Thoracic aorta endothelial cell (primary cell): ENCODE data around the gene KHNYN. TPM values are rescaled to one million over a fixed set of nuclear protein-coding genes. Genes with fewer than 3 reads are reported as not detected.

Source experiments
- total RNA-seq: library from RNA; depleted of rRNA; stranded (reverse); fragments of >200 nt; gene quantifications from 2 replicates; pipeline ENCODE4 v1.2.3, GENCODE V29; 2012

The KHNYN gene
- total RNA-seq, result 38.4 and 39.0 TPM in 2 replicates

DNA sequence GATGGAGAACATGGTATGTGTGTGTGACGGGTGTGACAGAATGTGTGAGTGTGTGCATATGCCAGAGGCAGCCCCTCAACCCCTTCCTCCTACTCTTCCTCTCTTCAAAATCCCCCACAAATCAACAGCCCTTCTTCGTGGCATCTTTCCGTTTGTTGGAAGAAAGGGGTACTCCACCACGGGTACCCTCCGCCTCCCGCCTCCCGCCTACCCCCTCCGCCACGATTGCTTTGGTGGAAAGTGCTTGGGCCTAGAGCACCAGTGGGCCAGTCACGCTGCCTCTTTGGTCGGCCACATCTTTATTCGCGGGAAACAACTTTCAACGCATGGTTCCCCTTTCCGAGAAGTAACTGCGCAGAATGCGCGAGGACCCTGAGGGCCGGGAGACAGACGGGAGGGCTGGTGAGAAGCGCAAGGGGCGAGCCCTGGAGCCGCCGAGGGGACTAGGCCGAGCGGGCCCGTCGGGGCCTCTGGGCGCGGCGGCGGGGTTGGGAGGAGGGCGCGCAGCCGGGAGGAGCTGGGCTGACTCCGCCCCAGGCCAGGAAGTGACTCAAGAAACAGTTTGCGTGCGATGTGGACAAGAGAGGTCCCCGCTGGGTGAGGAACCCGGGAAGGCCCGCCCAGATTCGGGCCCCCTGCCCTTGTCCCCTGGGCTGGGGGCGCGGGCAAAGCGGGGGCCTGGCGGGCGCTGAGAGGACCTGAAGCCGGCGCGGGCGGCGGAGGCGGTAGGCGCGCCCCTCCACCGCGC, at the start of gene KHNYN, which contains the start of gene CBLN3:
TSS of gene KHNYN (plus strand) at position 560 of the 748 bp plus-strand sequence. CDS start 777 bp downstream, outside the sequence.
TSS of gene CBLN3 (minus strand) at position 274 of the 748 bp plus-strand sequence. CDS start 614 bp downstream, outside the sequence.

DNA sequence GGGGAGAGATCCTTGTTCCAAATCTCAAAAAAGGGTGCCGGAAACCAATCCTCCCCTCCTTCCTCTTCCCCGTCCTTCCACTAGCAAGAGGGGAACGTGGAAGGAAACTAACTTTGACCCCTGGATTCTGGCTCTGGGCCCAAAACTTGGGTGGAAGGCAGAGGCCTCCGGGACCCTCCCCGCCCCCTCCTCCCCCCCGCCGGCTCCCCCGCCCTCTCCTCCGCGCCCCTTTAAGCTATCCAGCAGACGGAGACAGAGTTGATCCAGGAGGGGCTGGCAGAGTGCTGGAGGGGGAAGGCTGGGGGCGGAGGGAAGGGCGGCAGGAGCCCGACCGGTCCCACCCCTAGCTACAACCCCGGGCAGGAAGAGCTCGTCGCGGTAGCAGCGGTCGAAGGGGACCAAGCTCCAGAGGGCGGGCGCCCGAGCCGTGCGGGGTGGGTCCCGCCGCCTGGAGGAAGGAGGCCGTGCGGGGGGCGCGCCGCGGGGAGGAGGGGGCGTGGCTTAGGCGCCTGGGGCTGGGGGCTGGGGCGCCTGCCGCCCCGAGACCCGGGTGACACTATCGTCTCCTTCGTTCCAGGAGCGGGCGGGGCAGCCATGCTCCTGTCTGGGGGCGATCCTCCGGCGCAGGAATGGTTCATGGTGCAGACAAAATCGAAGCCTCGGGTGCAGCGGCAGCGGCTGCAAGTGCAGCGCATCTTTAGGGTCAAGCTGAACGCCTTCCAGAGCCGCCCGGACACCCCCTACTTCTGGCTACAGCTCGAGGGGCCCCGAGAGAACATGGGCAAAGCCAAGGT, 30.9 kb upstream of the KHNYN start, which contains the start of gene NYNRIN:
TSS of gene NYNRIN (plus strand) at position 351 of the 794 bp plus-strand sequence. CDS start at position 595, 244 bp downstream.

DNA sequence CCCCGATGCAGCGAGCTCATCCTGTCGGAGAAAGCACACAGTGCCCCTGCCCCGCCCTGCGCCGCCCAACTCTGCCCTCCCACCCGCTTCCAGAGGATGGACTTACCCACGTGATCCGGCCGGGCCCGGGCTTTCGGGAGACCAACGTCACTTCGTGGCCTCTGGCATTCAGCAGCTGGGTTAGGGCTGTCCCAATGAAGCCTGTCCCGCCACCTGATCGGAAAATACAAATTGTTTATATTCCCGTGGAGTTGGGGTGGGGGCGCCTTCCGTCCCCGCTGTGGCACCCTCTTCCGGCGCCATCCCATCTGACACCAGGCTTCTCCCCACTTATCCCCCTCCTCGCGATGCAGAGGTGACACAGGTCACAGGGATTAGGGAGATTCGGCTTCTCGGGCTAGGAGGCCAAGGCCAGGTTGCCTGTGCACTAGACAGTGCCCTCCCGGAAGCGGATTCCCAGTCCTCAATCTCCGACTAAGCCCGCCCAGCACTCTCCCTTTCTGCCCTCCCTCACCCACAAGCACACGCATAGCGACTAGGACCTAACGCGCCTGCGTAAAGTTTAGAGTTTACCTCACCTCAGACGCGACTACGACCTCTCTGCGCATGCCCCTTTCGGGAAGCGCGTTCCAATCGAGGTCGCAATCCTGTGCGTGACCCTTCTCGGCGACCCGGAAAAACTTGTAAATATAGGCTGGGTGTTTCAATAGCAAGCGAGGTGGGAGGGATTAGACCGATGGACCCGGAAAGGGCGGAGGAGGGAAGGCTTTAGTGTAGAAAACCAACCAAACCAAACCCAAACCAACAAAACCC, 12.7 kb downstream of the KHNYN start, which contains the start of gene SDR39U1:
TSS of gene SDR39U1 (minus strand) at position 537 of the 813 bp plus-strand sequence. CDS start at position 530, 7 bp downstream.

Other genes starting within 250 kb of the KHNYN start
- 53.7 and 54.7 TPM in 2 replicates for gene IPO4, start 241.1 kb upstream of the KHNYN start, total RNA-seq
- gene TM9SF1, start 234.5 kb upstream of the KHNYN start, total RNA-seq, result 52.5 and 61.0 TPM in 2 replicates
- gene TSSK4, start 224.3 kb upstream of the KHNYN start, total RNA-seq, result 0.13 TPM in 1 of 2 replicates, not detected in the other
- gene CHMP4A, start 216.5 kb upstream of the KHNYN start, total RNA-seq, result 29.4 and 35.6 TPM in 2 replicates
- gene MDP1, start 213.9 kb upstream of the KHNYN start, total RNA-seq, result 3.2 and 6.0 TPM in 2 replicates
- 118 and 150 TPM in 2 replicates for gene NEDD8, start 197.6 kb upstream of the KHNYN start, total RNA-seq
- gene GMPR2, start 197.0 kb upstream of the KHNYN start, total RNA-seq, result 63.4 and 67.2 TPM in 2 replicates
- gene TINF2, start 187.3 kb upstream of the KHNYN start, total RNA-seq, result 50.8 and 52.1 TPM in 2 replicates
- gene TGM1, start 166.8 kb upstream of the KHNYN start, total RNA-seq, result 1.1 and 1.2 TPM in 2 replicates
- gene RABGGTA, start 158.4 kb upstream of the KHNYN start, total RNA-seq, result 26.1 and 34.3 TPM in 2 replicates
- 10.1 and 10.9 TPM in 2 replicates for gene DHRS1, start 130.2 kb upstream of the KHNYN start, total RNA-seq
- 31.8 and 34.1 TPM in 2 replicates for gene NOP9, start 130.1 kb upstream of the KHNYN start, total RNA-seq
- 2.7 and 3.0 TPM in 2 replicates for gene CIDEB, start 122.0 kb upstream of the KHNYN start, total RNA-seq
- 10.6 and 10.8 TPM in 2 replicates for gene LTB4R2, start 119.8 kb upstream of the KHNYN start, total RNA-seq
- gene LTB4R, start 118.5 kb upstream of the KHNYN start, total RNA-seq, result 2.9 and 4.7 TPM in 2 replicates
- gene ADCY4, start 94.9 kb upstream of the KHNYN start, total RNA-seq, result 30.9 and 34.2 TPM in 2 replicates
- gene RIPK3, start 90.0 kb upstream of the KHNYN start, total RNA-seq, result 2.1 and 5.8 TPM in 2 replicates
- gene NFATC4, start 61.8 kb upstream of the KHNYN start, total RNA-seq, result 12.5 and 20.2 TPM in 2 replicates
- gene NYNRIN, start 31.0 kb upstream of the KHNYN start, total RNA-seq, result 11.7 and 12.9 TPM in 2 replicates
- 1.1 and 1.6 TPM in 2 replicates for gene CBLN3, start 286 bp upstream of the KHNYN start, total RNA-seq
- 15.8 and 17.9 TPM in 2 replicates for gene SDR39U1, start 12.8 kb downstream of the KHNYN start, total RNA-seq
- not detected in 2 replicates for gene CMA1, start 78.3 kb downstream of the KHNYN start, total RNA-seq
- gene CTSG, start 146.3 kb downstream of the KHNYN start, total RNA-seq, result not detected in 2 replicates
- not detected in 2 replicates for gene GZMH, start 179.7 kb downstream of the KHNYN start, total RNA-seq
- gene GZMB, start 204.2 kb downstream of the KHNYN start, total RNA-seq, result not detected in 2 replicates